GM23338 (cell line): ENCODE data around the gene OTUD1. TPM values are rescaled to one million over a fixed set of nuclear protein-coding genes. Genes with fewer than 3 reads are reported as not detected.

Experiments
- ATAC-seq: fragments of 200-7000 bp; cut with Tn5 transposase; 3 replicates; pipeline ENCODE4 v1.9.1; 2020
- DNase-seq: peaks from one replicate; pipeline ENCODE4 v3.0.0-alpha.2; 2015; ENCODE audit warnings: low spot score
- H2AFZ ChIP-seq: fragments of 200-600 bp; sonication (generic); 2 replicates; pipeline ENCODE4 v1.8.0; 2016; ENCODE audit warnings: antibody characterized with exemption, mild to moderate bottlenecking, moderate library complexity
- H3F3A ChIP-seq: fragments of 200-600 bp; sonication (generic); replicated peaks from 2 replicates; pipeline ENCODE4 v1.8.0; 2017; ENCODE audit warnings: antibody characterized with exemption, mixed run types, low read depth
- H3K27ac ChIP-seq: fragments of 200-600 bp; sonication (generic); 2 replicates; pipeline ENCODE4 v1.6.1; 2016; ENCODE audit warnings: low read depth
- H3K27me3 ChIP-seq: fragments of 200-600 bp; sonication (generic); 2 replicates; pipeline ENCODE4 v1.8.0; 2016; ENCODE audit warnings: mild to moderate bottlenecking, mixed run types, moderate library complexity; ENCODE audit not compliant: insufficient read depth
- H3K36me3 ChIP-seq: fragments of 200-600 bp; sonication (generic); 2 replicates; pipeline ENCODE4 v1.8.0; 2016; ENCODE audit warnings: mild to moderate bottlenecking; ENCODE audit not compliant: insufficient read depth
- H3K4me1 ChIP-seq: fragments of 200-600 bp; sonication (generic); 2 replicates; pipeline ENCODE4 v1.8.0; 2016; ENCODE audit warnings: mild to moderate bottlenecking, moderate library complexity; ENCODE audit not compliant: insufficient read depth
- H3K4me2 ChIP-seq: fragments of 200-600 bp; sonication (generic); 2 replicates; pipeline ENCODE4 v1.7.1; 2017; ENCODE audit warnings: mixed run types
- H3K4me3 ChIP-seq: fragments of 200-600 bp; sonication (generic); 2 replicates; pipeline ENCODE4 v1.6.1; 2016; ENCODE audit warnings: mixed run types
- H3K79me2 ChIP-seq: fragments of 200-600 bp; sonication (generic); replicated peaks from 2 replicates; pipeline ENCODE4 v1.8.0; 2017; ENCODE audit warnings: mild to moderate bottlenecking; ENCODE audit not compliant: insufficient read depth
- H3K9me2 ChIP-seq: fragments of 200-600 bp; sonication (generic); 2 replicates; pipeline ENCODE4 v1.8.0; 2017; ENCODE audit not compliant: insufficient read depth
- H4K20me1 ChIP-seq: fragments of 200-600 bp; sonication (generic); replicated peaks from 2 replicates; pipeline ENCODE4 v1.8.0; 2017; ENCODE audit warnings: mild to moderate bottlenecking; ENCODE audit not compliant: insufficient read depth
- H3K27ac Mint-ChIP-seq: 2 replicates; pipeline ENCODE4 v1.8.0; 2020; ENCODE audit warnings: inconsistent platforms, mild to moderate bottlenecking, moderate library complexity, mixed read lengths
- H3K27me3 Mint-ChIP-seq: 3 replicates; pipeline ENCODE4 v1.8.0; 2022; ENCODE audit warnings: low read depth, mild to moderate bottlenecking, moderate library complexity, mixed read lengths, inconsistent platforms; ENCODE audit not compliant: insufficient read depth, poor library complexity
- H3K36me3 Mint-ChIP-seq: 3 replicates; pipeline ENCODE4 v1.8.0; 2021; ENCODE audit warnings: low read depth, mild to moderate bottlenecking, inconsistent platforms, moderate library complexity, mixed read lengths
- H3K4me1 Mint-ChIP-seq: 3 replicates; pipeline ENCODE4 v1.8.0; 2020; ENCODE audit warnings: mild to moderate bottlenecking, inconsistent platforms, mixed read lengths
- H3K4me3 Mint-ChIP-seq: 3 replicates; pipeline ENCODE4 v1.8.0; 2021; ENCODE audit warnings: moderate library complexity, mild to moderate bottlenecking, inconsistent platforms, mixed read lengths
- H3K9me3 Mint-ChIP-seq: 3 replicates; pipeline ENCODE4 v1.8.0; 2020; ENCODE audit warnings: moderate library complexity, mild to moderate bottlenecking, inconsistent platforms, mixed read lengths
- CREB1 ChIP-seq: fragments of 250-450 bp; sonication (Bioruptor Pico); IDR thresholded peaks from 2 replicates; pipeline ENCODE4 v1.5.0; 2020; ENCODE audit warnings: low read depth, mild to moderate bottlenecking, moderate library complexity
- ETS1 ChIP-seq: IDR thresholded peaks from 2 replicates; pipeline ENCODE4 v1.6.1; 2016; ENCODE audit warnings: antibody characterized with exemption
- EZH2 ChIP-seq: fragments of 200-600 bp; sonication (generic); IDR thresholded peaks from one replicate; pipeline ENCODE4 v1.8.0; 2017; ENCODE audit warnings: antibody characterized with exemption, mild to moderate bottlenecking, low read depth; ENCODE audit not compliant: unreplicated experiment
- EZH2phosphoT487 ChIP-seq: fragments of 200-600 bp; sonication (generic); IDR thresholded peaks from one replicate; pipeline ENCODE4 v1.8.1; 2018; ENCODE audit warnings: antibody characterized with exemption; ENCODE audit not compliant: unreplicated experiment
- JUNB ChIP-seq: IDR thresholded peaks from one replicate; pipeline ENCODE4 v1.6.1; 2016; ENCODE audit warnings: antibody characterized with exemption; ENCODE audit not compliant: unreplicated experiment
- NANOG ChIP-seq: IDR thresholded peaks from 2 replicates; pipeline ENCODE4 v1.6.1; 2016; ENCODE audit warnings: antibody characterized with exemption, borderline replicate concordance
- POLR2AphosphoS5 ChIP-seq: IDR thresholded peaks from 2 replicates; pipeline ENCODE4 v1.6.1; 2016; ENCODE audit warnings: antibody characterized with exemption, low read depth
- REST ChIP-seq: IDR thresholded peaks from one replicate; pipeline ENCODE4 v1.6.1; 2018; ENCODE audit warnings: antibody characterized with exemption; ENCODE audit not compliant: unreplicated experiment
- STAT1 ChIP-seq: IDR thresholded peaks from one replicate; pipeline ENCODE4 v1.6.1; 2016; ENCODE audit warnings: antibody characterized with exemption; ENCODE audit not compliant: unreplicated experiment
- ZNF114 ChIP-seq: fragments of 250-450 bp; sonication (Bioruptor Pico); IDR thresholded peaks from 2 replicates; pipeline ENCODE4 v1.5.0; 2020; ENCODE audit warnings: mild to moderate bottlenecking, moderate library complexity
- ZNF331 ChIP-seq: fragments of 250-450 bp; sonication (Bioruptor Pico); IDR thresholded peaks from 2 replicates; pipeline ENCODE4 v1.5.0; 2020; ENCODE audit warnings: low read depth, mild to moderate bottlenecking, moderate library complexity
- polyA plus RNA-seq: library from polyadenylated mRNA; unstranded; fragments of >200 nt; fragmentation: Nextera tagmentation; extraction: Ambion mirVana; gene quantifications from 2 replicates; pipeline ENCODE4 v1.2.1, GENCODE V29; 2016
- total RNA-seq: library from RNA; depleted of rRNA; stranded (reverse); fragments of >200 nt; shearing (Covaris generic); gene quantifications from 2 replicates; pipeline ENCODE4 v1.2.3, GENCODE V29; 2014
- TF ChIP-seq, protein P1 (sequence below): fragments of 250-450 bp; sonication (Bioruptor Pico); IDR thresholded peaks from 2 replicates; pipeline ENCODE4 v1.5.0; 2020; ENCODE audit warnings: mild to moderate bottlenecking, moderate library complexity
- TF ChIP-seq, protein P2 (sequence below), 2 experiments: fragments of 200-600 bp in 1 of 2; sonication (generic) in 1 of 2; conservative IDR thresholded peaks; 2 replicates each; pipeline versions ENCODE4 v1.5.1 to v1.6.1; 2016 to 2017; ENCODE audit warnings: antibody characterized with exemption in 2 of 2, low read depth in 2 of 2, mild to moderate bottlenecking in 2 of 2, moderate library complexity in 1 of 2

The OTUD1 gene
- total and polyA plus RNA-seq, 2 experiments from 2014 or later, result 2.5 to 8.3 TPM

DNA sequence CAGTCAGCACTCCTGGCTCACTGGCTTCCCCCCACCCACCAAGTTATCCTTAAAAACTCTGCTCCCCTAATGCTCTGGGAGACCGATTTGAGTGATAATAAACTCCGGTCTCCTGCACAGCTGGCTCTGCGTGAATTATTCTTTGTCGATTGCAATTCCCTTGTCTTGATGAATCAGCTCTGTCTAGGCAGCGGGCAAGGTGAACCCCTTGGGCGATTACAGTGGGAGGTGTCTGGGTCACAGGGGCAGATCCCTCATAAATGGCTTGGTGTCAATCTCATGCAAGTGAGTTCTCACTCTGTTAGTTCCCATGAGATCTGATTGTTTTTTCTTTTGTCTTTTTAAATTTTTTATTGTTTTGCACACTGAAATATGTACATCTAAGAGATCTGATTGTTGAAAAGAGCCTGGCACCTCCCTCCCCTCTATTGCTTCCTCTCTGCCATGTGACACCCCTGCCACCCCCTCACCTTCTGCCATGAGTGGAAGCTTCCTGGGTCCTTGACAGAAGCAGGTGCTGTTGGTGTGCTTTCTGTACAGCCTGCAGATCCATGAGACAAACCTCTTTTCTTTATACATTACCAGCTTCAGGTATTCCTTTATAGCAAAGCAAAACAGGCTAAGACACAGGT is 20.5 kb downstream of the OTUD1 start:
- DNase-seq (no peak), ATAC-seq (no peak)
- H3K36me3 Mint-ChIP-seq, result peaks cover 5% of the 10 kb centered on the region; the same call in 1 of the 3 replicates
- no peaks in the 10 kb centered on the region for H3F3A ChIP-seq
- no peaks in the 10 kb centered on the region for H3K79me2 ChIP-seq
- H3K4me3 ChIP-seq, result no peak overlapping the region
- no peak overlapping the region for H3K4me3 Mint-ChIP-seq
- peaks cover 44% of the 10 kb centered on the region for H3K4me1 ChIP-seq
- H3K9me3 Mint-ChIP-seq, result 0 out of 3 replicates have a peak, but pooled peaks cover 6% of the 10 kb centered on the region
- H3K27me3 Mint-ChIP-seq, result peaks cover 4% of the 10 kb centered on the region
- no peak overlapping the region for H2AFZ ChIP-seq
- H3K36me3 ChIP-seq, result no peaks in the 10 kb centered on the region
- H3K27ac Mint-ChIP-seq, result no peak overlapping the region
- H3K9me2 ChIP-seq, result peaks cover 8% of the 10 kb centered on the region
- peaks cover 43% of the 10 kb centered on the region for H3K4me1 Mint-ChIP-seq
- H3K4me2 ChIP-seq, result no peak overlapping the region
- no peaks in the 10 kb centered on the region for H4K20me1 ChIP-seq
- H3K27ac ChIP-seq, result no peak overlapping the region
- TF ChIP-seq, protein P1, sequence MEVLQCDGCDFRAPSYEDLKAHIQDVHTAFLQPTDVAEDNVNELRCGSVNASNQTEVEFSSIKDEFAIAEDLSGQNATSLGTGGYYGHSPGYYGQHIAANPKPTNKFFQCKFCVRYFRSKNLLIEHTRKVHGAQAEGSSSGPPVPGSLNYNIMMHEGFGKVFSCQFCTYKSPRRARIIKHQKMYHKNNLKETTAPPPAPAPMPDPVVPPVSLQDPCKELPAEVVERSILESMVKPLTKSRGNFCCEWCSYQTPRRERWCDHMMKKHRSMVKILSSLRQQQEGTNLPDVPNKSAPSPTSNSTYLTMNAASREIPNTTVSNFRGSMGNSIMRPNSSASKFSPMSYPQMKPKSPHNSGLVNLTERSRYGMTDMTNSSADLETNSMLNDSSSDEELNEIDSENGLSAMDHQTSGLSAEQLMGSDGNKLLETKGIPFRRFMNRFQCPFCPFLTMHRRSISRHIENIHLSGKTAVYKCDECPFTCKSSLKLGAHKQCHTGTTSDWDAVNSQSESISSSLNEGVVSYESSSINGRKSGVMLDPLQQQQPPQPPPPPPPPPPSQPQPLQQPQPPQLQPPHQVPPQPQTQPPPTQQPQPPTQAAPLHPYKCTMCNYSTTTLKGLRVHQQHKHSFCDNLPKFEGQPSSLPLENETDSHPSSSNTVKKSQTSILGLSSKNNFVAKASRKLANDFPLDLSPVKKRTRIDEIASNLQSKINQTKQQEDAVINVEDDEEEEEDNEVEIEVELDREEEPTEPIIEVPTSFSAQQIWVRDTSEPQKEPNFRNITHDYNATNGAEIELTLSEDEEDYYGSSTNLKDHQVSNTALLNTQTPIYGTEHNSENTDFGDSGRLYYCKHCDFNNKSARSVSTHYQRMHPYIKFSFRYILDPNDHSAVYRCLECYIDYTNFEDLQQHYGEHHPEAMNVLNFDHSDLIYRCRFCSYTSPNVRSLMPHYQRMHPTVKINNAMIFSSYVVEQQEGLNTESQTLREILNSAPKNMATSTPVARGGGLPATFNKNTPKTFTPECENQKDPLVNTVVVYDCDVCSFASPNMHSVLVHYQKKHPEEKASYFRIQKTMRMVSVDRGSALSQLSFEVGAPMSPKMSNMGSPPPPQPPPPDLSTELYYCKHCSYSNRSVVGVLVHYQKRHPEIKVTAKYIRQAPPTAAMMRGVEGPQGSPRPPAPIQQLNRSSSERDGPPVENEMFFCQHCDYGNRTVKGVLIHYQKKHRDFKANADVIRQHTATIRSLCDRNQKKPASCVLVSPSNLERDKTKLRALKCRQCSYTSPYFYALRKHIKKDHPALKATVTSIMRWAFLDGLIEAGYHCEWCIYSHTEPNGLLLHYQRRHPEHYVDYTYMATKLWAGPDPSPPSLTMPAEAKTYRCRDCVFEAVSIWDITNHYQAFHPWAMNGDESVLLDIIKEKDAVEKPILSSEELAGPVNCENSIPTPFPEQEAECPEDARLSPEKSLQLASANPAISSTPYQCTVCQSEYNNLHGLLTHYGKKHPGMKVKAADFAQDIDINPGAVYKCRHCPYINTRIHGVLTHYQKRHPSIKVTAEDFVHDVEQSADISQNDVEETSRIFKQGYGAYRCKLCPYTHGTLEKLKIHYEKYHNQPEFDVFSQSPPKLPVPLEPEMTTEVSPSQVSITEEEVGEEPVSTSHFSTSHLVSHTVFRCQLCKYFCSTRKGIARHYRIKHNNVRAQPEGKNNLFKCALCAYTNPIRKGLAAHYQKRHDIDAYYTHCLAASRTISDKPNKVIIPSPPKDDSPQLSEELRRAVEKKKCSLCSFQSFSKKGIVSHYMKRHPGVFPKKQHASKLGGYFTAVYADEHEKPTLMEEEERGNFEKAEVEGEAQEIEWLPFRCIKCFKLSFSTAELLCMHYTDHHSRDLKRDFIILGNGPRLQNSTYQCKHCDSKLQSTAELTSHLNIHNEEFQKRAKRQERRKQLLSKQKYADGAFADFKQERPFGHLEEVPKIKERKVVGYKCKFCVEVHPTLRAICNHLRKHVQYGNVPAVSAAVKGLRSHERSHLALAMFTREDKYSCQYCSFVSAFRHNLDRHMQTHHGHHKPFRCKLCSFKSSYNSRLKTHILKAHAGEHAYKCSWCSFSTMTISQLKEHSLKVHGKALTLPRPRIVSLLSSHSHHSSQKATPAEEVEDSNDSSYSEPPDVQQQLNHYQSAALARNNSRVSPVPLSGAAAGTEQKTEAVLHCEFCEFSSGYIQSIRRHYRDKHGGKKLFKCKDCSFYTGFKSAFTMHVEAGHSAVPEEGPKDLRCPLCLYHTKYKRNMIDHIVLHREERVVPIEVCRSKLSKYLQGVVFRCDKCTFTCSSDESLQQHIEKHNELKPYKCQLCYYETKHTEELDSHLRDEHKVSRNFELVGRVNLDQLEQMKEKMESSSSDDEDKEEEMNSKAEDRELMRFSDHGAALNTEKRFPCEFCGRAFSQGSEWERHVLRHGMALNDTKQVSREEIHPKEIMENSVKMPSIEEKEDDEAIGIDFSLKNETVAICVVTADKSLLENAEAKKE (CRISPR knock-in tag), result no peak
- TF ChIP-seq REST, result no peak
- no peak for TF ChIP-seq POLR2AphosphoS5
- TF ChIP-seq, protein P2, sequence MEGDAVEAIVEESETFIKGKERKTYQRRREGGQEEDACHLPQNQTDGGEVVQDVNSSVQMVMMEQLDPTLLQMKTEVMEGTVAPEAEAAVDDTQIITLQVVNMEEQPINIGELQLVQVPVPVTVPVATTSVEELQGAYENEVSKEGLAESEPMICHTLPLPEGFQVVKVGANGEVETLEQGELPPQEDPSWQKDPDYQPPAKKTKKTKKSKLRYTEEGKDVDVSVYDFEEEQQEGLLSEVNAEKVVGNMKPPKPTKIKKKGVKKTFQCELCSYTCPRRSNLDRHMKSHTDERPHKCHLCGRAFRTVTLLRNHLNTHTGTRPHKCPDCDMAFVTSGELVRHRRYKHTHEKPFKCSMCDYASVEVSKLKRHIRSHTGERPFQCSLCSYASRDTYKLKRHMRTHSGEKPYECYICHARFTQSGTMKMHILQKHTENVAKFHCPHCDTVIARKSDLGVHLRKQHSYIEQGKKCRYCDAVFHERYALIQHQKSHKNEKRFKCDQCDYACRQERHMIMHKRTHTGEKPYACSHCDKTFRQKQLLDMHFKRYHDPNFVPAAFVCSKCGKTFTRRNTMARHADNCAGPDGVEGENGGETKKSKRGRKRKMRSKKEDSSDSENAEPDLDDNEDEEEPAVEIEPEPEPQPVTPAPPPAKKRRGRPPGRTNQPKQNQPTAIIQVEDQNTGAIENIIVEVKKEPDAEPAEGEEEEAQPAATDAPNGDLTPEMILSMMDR (conservative IDR thresholded peaks at IDR 0.05; ENCODE audit: low read depth in 2 of 2), result no peak
- no peak for TF ChIP-seq NANOG
- no peak for TF ChIP-seq CREB1 (CRISPR knock-in tag)
- no peak for TF ChIP-seq ZNF331 (CRISPR knock-in tag)
- TF ChIP-seq EZH2, result no peak
- TF ChIP-seq STAT1, result no peak
- no peak for TF ChIP-seq EZH2phosphoT487
- no peak for TF ChIP-seq ZNF114 (CRISPR knock-in tag)
- no peak for TF ChIP-seq ETS1
- TF ChIP-seq JUNB, result no peak
- H3K27me3 ChIP-seq, result no peaks in the 10 kb centered on the region
